Parathyroid adenoma (tissue), 2 donors: ENCODE measurements around the gene LINGO3.

Experiments used
- H2AFZ ChIP-seq: fragments of 300-600 bp; sonication (generic); one replicate; pipeline ENCODE4 v1.7.0; 2017; ENCODE audit warnings: antibody characterized with exemption, mild to moderate bottlenecking
- H3K27ac ChIP-seq: fragments of 300-600 bp; sonication (generic); one replicate; pipeline ENCODE4 v1.7.0; 2017
- H3K27me3 ChIP-seq: fragments of 300-600 bp; sonication (generic); one replicate; pipeline ENCODE4 v1.7.0; 2017; ENCODE audit warnings: low read length; ENCODE audit not compliant: control insufficient read depth, insufficient read depth
- H3K36me3 ChIP-seq: fragments of 300-600 bp; sonication (generic); one replicate; pipeline ENCODE4 v1.7.0; 2017; ENCODE audit warnings: low read length; ENCODE audit not compliant: control insufficient read depth, insufficient read depth
- H3K4me1 ChIP-seq: fragments of 300-600 bp; sonication (generic); one replicate; pipeline ENCODE4 v1.7.0; 2017; ENCODE audit warnings: control low read depth
- H3K4me2 ChIP-seq: fragments of 300-600 bp; sonication (generic); one replicate; pipeline ENCODE4 v1.7.0; 2017; ENCODE audit warnings: low read length
- H3K4me3 ChIP-seq: fragments of 300-600 bp; sonication (generic); one replicate; pipeline ENCODE4 v1.7.0; 2017; ENCODE audit warnings: low read depth, low read length
- H3K79me2 ChIP-seq: fragments of 300-600 bp; sonication (generic); one replicate; pipeline ENCODE4 v1.7.0; 2017; ENCODE audit warnings: control low read depth
- H3K9ac ChIP-seq: fragments of 300-600 bp; sonication (generic); one replicate; pipeline ENCODE4 v1.7.0; 2017; ENCODE audit warnings: mild to moderate bottlenecking
- H3K9me3 ChIP-seq: fragments of 300-600 bp; sonication (generic); one replicate; pipeline ENCODE4 v1.7.0; 2017; ENCODE audit warnings: low read length; ENCODE audit not compliant: control insufficient read depth
- TF ChIP-seq, protein P1 (sequence below): fragments of 300-600 bp; sonication (generic); IDR thresholded peaks from one replicate; pipeline ENCODE4 v1.7.0; 2017; ENCODE audit warnings: antibody characterized with exemption, mild to moderate bottlenecking
- donor health status: primary hyperparathyroidism.

Gene LINGO3

DNA sequence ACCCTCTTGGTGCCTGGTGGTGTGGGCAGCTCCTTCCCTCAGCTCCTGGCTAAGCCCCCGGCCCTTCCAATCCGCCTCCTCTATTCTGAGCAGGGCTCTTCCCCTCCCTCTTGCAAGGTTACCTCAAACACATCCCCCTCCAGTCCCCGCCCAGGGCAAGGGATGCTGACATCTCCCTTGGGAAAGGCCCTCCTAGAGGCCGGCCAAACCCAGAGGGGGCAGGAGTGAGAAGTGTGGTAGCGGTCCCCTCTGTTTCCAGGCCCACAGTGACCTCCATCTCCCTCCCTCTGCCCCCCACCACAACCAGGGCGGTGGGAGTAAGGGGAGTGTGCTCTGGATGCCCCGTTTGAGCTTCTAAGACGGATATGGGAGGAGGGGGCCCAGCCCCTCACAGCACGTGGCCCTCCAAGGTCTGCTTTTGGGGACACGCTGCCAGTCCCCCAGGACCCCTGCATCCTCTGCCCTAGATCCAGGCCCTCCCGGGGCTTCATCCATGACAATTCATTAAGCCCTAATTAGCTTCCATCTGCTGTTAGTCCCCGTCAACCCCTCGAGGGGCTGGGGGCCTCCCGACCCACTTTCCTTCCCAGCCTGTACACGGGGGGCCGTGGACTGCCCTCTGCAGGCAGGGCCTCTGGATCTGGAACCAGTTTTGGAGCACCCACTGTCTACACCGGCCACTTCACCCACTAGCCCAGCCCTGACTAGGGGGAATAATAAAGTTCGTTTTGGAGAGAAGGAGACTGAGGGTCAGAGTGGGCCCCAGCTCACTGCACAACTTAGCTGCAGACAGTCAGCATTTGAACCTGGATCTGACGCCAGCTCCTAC lies 2.3 kb downstream of the LINGO3 start:
- no peak overlapping the region for H3K4me3 ChIP-seq
- H3K27ac ChIP-seq: no peak overlapping the region
- no peaks in the 10 kb centered on the region for H3K36me3 ChIP-seq
- TF ChIP-seq, protein P1, sequence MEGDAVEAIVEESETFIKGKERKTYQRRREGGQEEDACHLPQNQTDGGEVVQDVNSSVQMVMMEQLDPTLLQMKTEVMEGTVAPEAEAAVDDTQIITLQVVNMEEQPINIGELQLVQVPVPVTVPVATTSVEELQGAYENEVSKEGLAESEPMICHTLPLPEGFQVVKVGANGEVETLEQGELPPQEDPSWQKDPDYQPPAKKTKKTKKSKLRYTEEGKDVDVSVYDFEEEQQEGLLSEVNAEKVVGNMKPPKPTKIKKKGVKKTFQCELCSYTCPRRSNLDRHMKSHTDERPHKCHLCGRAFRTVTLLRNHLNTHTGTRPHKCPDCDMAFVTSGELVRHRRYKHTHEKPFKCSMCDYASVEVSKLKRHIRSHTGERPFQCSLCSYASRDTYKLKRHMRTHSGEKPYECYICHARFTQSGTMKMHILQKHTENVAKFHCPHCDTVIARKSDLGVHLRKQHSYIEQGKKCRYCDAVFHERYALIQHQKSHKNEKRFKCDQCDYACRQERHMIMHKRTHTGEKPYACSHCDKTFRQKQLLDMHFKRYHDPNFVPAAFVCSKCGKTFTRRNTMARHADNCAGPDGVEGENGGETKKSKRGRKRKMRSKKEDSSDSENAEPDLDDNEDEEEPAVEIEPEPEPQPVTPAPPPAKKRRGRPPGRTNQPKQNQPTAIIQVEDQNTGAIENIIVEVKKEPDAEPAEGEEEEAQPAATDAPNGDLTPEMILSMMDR: no peak
- H2AFZ ChIP-seq: no peak overlapping the region
- H3K27me3 ChIP-seq: peaks cover 4% of the 10 kb centered on the region
- H3K79me2 ChIP-seq: no peaks in the 10 kb centered on the region
- H3K9me3 ChIP-seq: no peaks in the 10 kb centered on the region
- H3K4me1 ChIP-seq: no peaks in the 10 kb centered on the region
- no peak overlapping the region for H3K4me2 ChIP-seq
- no peak overlapping the region for H3K9ac ChIP-seq

DNA sequence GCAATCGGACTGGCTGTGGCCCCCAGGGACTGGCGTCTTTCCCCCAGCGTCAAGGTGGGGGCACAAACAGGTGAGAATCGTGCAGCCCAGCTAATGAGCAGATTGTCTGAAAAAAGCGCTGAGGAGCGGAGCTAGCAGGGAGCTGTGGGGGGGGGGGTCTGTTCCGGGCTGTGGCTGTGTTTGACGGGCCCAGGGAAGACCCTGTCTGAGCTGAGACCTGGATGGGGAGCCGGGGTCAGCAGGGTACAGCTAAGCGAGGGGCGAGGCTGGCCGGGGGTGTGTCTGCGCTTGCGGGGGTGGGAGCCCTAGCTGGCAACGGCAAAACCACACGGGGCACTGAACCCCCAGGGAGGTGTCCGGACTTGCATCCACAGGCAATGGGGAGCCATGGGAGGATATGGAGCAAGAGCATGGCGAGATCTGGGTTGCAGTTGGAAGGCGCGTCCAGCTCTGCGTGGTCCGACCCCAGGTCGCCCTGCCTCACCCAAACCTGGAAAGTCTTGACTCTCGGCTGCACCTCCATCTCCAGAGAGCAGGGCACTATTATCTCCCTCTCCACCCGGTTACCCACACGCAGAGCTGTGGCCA lies 4.6 kb downstream of the LINGO3 start:
- Histone ChIP-seq H3K36me3 (no peaks in the 10 kb centered on the region), H3K27me3 (peaks cover 4% of the 10 kb centered on the region), H3K4me1 (no peaks in the 10 kb centered on the region), H3K9ac (no peak overlapping the region), H3K27ac (no peak overlapping the region), H2AFZ (no peak overlapping the region), H3K4me3 (no peak overlapping the region), H3K79me2 (no peaks in the 10 kb centered on the region), H3K4me2 (no peak overlapping the region), H3K9me3 (no peaks in the 10 kb centered on the region)
- TF ChIP-seq, protein P1: no peak

DNA sequence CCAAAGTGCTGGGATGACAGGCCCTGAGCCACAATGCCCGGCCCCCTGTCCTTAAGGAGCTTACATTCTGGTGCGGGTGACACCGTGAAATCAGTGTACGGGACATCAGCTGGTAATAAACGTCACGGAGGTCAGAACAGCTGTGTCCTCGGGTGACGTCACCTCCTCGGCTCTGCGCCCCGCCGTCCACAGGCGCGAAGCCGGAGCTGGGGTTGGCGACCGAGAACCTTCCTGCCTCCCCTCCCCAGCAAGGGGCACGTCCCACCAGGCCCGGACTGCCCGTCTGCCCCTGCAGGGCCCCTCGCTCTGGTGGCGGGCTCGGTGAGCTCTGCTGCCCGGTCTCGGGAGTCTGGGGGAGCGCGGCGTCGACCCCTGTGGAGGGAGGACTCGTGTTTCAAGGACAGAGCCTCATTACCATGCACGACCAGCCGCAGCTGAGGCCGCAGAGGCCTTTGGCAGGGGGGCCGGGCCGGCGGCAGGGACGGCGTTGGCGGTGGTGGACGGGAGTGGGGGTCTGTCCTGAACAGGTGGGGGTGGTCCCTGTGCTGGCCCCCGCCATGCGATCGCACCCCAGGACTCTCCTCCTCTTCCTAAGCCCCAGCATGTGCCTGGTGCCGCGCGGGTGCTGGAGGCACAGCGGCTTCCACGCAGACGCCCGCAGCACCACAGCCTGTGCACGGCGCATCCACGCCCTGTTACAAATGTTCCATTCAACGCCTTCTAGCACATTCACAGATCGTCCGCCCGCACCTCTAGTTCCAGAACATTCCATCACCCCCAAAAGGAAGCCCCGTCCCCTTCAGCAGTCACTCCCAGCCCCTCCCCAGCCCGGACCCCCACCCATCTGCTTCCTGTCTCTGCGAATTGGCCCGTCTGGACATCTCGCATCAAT lies 5.4 kb downstream of the LINGO3 start:
- H3K27ac ChIP-seq: no peak overlapping the region
- H3K36me3 ChIP-seq: no peaks in the 10 kb centered on the region
- H3K4me2 ChIP-seq: no peak overlapping the region
- H3K4me1 ChIP-seq: no peaks in the 10 kb centered on the region
- no peak overlapping the region for H2AFZ ChIP-seq
- no peak overlapping the region for H3K9ac ChIP-seq
- no peaks in the 10 kb centered on the region for H3K9me3 ChIP-seq
- H3K79me2 ChIP-seq: no peaks in the 10 kb centered on the region
- peaks cover 2% of the 10 kb centered on the region for H3K27me3 ChIP-seq
- TF ChIP-seq, protein P1: no peak
- no peak overlapping the region for H3K4me3 ChIP-seq

DNA sequence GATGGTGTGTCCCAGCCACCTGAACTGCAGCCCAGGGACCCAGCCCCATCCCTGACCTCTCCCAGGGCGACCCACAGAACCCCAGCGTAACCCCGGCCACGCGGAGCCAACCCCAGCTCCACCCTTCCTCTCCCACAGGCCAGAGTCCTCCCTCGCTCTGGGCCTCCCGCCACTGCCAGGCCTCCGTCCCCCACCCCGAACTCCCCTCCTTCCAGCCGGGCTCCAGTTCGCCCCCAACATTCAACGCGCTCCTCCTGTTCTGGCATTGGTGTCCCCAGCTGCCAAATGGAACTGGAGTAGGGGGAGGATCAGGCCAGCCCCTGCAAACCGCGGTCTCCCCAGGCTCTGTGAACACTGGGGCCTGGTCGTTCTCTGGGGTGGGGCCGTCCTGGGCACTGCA lies 7.4 kb downstream of the LINGO3 start:
- Histone ChIP-seq H3K4me3 (no peak overlapping the region), H3K4me2 (no peak overlapping the region), H3K79me2 (no peaks in the 10 kb centered on the region), H3K9ac (no peak overlapping the region), H3K27me3 (no peaks in the 10 kb centered on the region), H3K27ac (no peak overlapping the region), H3K9me3 (no peaks in the 10 kb centered on the region), H2AFZ (no peak overlapping the region), H3K4me1 (no peaks in the 10 kb centered on the region), H3K36me3 (no peaks in the 10 kb centered on the region)
- TF ChIP-seq, protein P1: no peak
